Spleen (tissue), 11 donors: Measurements from ENCODE around the gene ATP8A2. TPM values are rescaled to one million over a fixed set of nuclear protein-coding genes. Genes with fewer than 3 reads are reported as not detected.

Source experiments
- DNase-seq: peaks from one replicate; pipeline ENCODE4 v3.0.0-alpha.2; 2020
- H3K27ac ChIP-seq, 8 donors: fragments of 200-600 bp; sonication (generic) in 7 of 8; 1 replicate in 4 of 8; 2 replicates in 4 of 8; pipeline versions ENCODE4 v1.5.0 to v1.8.0; 2016 to 2021; ENCODE audit warnings: inconsistent platforms in 4 of 8, mild to moderate bottlenecking in 4 of 8, moderate library complexity in 1 of 8
- H3K27me3 ChIP-seq, 7 donors: fragments of 200-600 bp; sonication (generic) in 6 of 7; replicated peaks in 1 of 7; 1 replicate in 4 of 7; 2 replicates in 3 of 7; pipeline versions ENCODE4 v1.5.0 to v1.8.0; 2016 to 2021; ENCODE audit warnings: inconsistent platforms in 3 of 7, mild to moderate bottlenecking in 1 of 7
- H3K36me3 ChIP-seq, 6 donors: fragments of 200-600 bp; sonication (generic) in 5 of 6; 1 replicate in 4 of 6; 2 replicates in 2 of 6; pipeline versions ENCODE4 v1.5.0 to v1.8.0; 2016 to 2021; ENCODE audit warnings: inconsistent platforms in 2 of 6
- H3K4me1 ChIP-seq, 6 donors: fragments of 200-600 bp; sonication (generic) in 5 of 6; 1 replicate in 3 of 6; 2 replicates in 3 of 6; pipeline versions ENCODE4 v1.5.0 to v1.8.0; 2016 to 2021; ENCODE audit warnings: inconsistent platforms in 3 of 6
- H3K4me3 ChIP-seq, 8 donors: fragments of 200-600 bp; sonication (generic) in 7 of 8; 1 replicate in 4 of 8; 2 replicates in 4 of 8; pipeline versions ENCODE4 v1.5.0 to v1.8.0; 2016 to 2021; ENCODE audit warnings: inconsistent platforms in 4 of 8, mild to moderate bottlenecking in 4 of 8, moderate library complexity in 2 of 8
- H3K9me3 ChIP-seq, 8 donors: fragments of 200-600 bp; sonication (generic) in 7 of 8; 1 replicate in 4 of 8; 2 replicates in 4 of 8; pipeline versions ENCODE4 v1.5.0 to v1.8.0; 2016 to 2021; ENCODE audit warnings: inconsistent platforms in 4 of 8
- POLR2A ChIP-seq, 3 donors: fragments of 450-650 bp; IDR thresholded peaks; one replicate each; pipeline ENCODE4 v1.5.1; 2017; ENCODE audit warnings: antibody characterized with exemption in 3 of 3, mild to moderate bottlenecking in 1 of 3
- POLR2AphosphoS5 ChIP-seq, 3 donors: sonication (generic); formaldehyde crosslinking; IDR thresholded peaks; one replicate each; pipeline ENCODE4 v1.5.1; 2017; ENCODE audit warnings: antibody characterized with exemption in 3 of 3
- WGBS, 5 donors: extraction: QIAGEN DNeasy Blood & Tissue Kit in 3 of 5; methylation state at CpG; one replicate each; pipeline versions ENCODE4 v1.1.5 to v1.1.7; 2013 to 2018; 5-methylcytosine and 5-hydroxymethylcytosine counted together
- intact Hi-C: fragments of 100-400 bp; cut with DNase I; formaldehyde crosslinking; loops from one replicate; pipeline ENCODE4 v1.15.0; 2023; ENCODE audit warnings: low total_unique reads
- polyA plus RNA-seq, 3 donors: library from polyadenylated mRNA; stranded (reverse); fragments of 200-250 nt; gene quantifications; one replicate each; pipeline ENCODE4 v1.2.1, GENCODE V29; 2013
- total RNA-seq, 7 donors: library from RNA; depleted of rRNA in 3 of 7; stranded (reverse); fragments of >200 nt in 3 of 7; fragmentation: NEBNext Ultra II Directional in 4 of 7; extraction: Animal tissue kit (Norgen Biotek cat#: 25700) in 4 of 7; gene quantifications; one replicate each; pipeline versions ENCODE4 v1.1.0 to v1.2.1, GENCODE V29; 2016 to 2021
- TF ChIP-seq, protein P1 (sequence below), 11 experiments: fragments of 200-600 bp in 7 of 11; fragments of 450-650 bp in 4 of 11; sonication (generic) in 4 of 11; IDR thresholded peaks in 8 of 11; conservative IDR thresholded peaks in 3 of 11; 1 replicate in 7 of 11; 2 replicates in 4 of 11; pipeline versions ENCODE4 v1.4.0 to v1.8.0; 2016 to 2021; ENCODE audit warnings: antibody characterized with exemption in 11 of 11, inconsistent platforms in 4 of 11, mild to moderate bottlenecking in 1 of 11
- donor health status: healthy with polysubstance abuse.
- donor health status: DM: no; HTN: no; CAD: no; lungs with moderate emphysema.
- donor health status: DM: no; HTN: no; CAD: no.
- donor health status: Bipolar disorder and iron deficiency.
- donor health status: healthy.
- donor health status: DM: no; HTN: no; CAD: no.
- donor health status: DM: yes; HTN: yes; CAD: no.

ATP8A2 gene
- total and polyA plus RNA-seq, 10 donors: 0.09 to 0.46 (median 0.25) TPM

GRCh38 chr13:25578526-25578925 lies 206.8 kb downstream of the ATP8A2 start:
- intact Hi-C loops: loop anchor here (5.0 to 10.0 kb wide), 3 partner anchors 484 to 1126 kb away; no protein-coding TSS in a partner anchor
- Histone ChIP-seq H3K4me1 (no peaks in the 10 kb centered on the region), H3K36me3 (no peaks in the 10 kb centered on the region), H3K4me3 (no peak overlapping the region), H3K27ac (no peak overlapping the region), H3K27me3 (peaks cover 0 to 26% (median 0%) of the 10 kb centered on the region in 7 donors), H3K9me3 (no peaks in the 10 kb centered on the region)
- no peak for TF ChIP-seq POLR2A (IDR thresholded peaks at IDR 0.05)
- TF ChIP-seq, protein P1, sequence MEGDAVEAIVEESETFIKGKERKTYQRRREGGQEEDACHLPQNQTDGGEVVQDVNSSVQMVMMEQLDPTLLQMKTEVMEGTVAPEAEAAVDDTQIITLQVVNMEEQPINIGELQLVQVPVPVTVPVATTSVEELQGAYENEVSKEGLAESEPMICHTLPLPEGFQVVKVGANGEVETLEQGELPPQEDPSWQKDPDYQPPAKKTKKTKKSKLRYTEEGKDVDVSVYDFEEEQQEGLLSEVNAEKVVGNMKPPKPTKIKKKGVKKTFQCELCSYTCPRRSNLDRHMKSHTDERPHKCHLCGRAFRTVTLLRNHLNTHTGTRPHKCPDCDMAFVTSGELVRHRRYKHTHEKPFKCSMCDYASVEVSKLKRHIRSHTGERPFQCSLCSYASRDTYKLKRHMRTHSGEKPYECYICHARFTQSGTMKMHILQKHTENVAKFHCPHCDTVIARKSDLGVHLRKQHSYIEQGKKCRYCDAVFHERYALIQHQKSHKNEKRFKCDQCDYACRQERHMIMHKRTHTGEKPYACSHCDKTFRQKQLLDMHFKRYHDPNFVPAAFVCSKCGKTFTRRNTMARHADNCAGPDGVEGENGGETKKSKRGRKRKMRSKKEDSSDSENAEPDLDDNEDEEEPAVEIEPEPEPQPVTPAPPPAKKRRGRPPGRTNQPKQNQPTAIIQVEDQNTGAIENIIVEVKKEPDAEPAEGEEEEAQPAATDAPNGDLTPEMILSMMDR (IDR thresholded peaks at IDR 0.05 in 8 of 11, conservative IDR thresholded peaks at IDR 0.05 in 3 of 11): no peak
- TF ChIP-seq POLR2AphosphoS5 (IDR thresholded peaks at IDR 0.05): no peak
- 66 to 79% (median 69%) methylated on average over 2 of the region's 2 CpGs for whole genome bisulfite sequencing, 5 donors
- DNase-seq: no peak

GRCh38 chr13:25579221-25579620 lies 207.4 kb downstream of the ATP8A2 start:
- DNase-seq: no peak
- intact Hi-C loops: loop anchor here (5.0 to 10.0 kb wide), 3 partner anchors 483 to 1126 kb away; no protein-coding TSS in a partner anchor
- TF ChIP-seq POLR2AphosphoS5 (IDR thresholded peaks at IDR 0.05) (no peak), POLR2A (IDR thresholded peaks at IDR 0.05) (no peak)
- TF ChIP-seq, protein P1 (IDR thresholded peaks at IDR 0.05 in 8 of 11, conservative IDR thresholded peaks at IDR 0.05 in 3 of 11): no peak
- no peaks in the 10 kb centered on the region for H3K4me1 ChIP-seq
- no peaks in the 10 kb centered on the region for H3K9me3 ChIP-seq
- H3K4me3 ChIP-seq: no peak overlapping the region
- peaks cover 0 to 20% (median 0%) of the 10 kb centered on the region in 7 donors for H3K27me3 ChIP-seq
- WGBS, 5 donors: 81 to 86% (median 83%) methylated on average over 8 of the region's 8 CpGs
- H3K27ac ChIP-seq: no peak overlapping the region
- H3K36me3 ChIP-seq: no peaks in the 10 kb centered on the region

- peaks cover 0 to 20% (median 0%) of the 10 kb centered on the region in 7 donors for H3K27me3 ChIP-seq
- no peak overlapping the region for H3K4me3 ChIP-seq
- no peaks in the 10 kb centered on the region for H3K9me3 ChIP-seq
- no peak for TF ChIP-seq POLR2A (IDR thresholded peaks at IDR 0.05)
- TF ChIP-seq, protein P1 (IDR thresholded peaks at IDR 0.05 in 8 of 11, conservative IDR thresholded peaks at IDR 0.05 in 3 of 11): no peak
- no peak for TF ChIP-seq POLR2AphosphoS5 (IDR thresholded peaks at IDR 0.05)
- no peaks in the 10 kb centered on the region for H3K4me1 ChIP-seq
- no peak overlapping the region for H3K27ac ChIP-seq
- no peak for DNase-seq
- intact Hi-C loops: no loop called here
- no peaks in the 10 kb centered on the region for H3K36me3 ChIP-seq
- WGBS, 5 donors: 60 to 77% (median 71%) methylated on average over 2 of the region's 2 CpGs
Observed at GRCh38 chr13:25581351-25581750, 209.6 kb downstream of the ATP8A2 start.

GRCh38 chr13:25584087-25584486 lies 212.3 kb downstream of the ATP8A2 start:
- no peak overlapping the region for H3K4me3 ChIP-seq
- H3K4me1 ChIP-seq: no peaks in the 10 kb centered on the region
- no peaks in the 10 kb centered on the region for H3K36me3 ChIP-seq
- intact Hi-C loops: no loop called here
- no peak for DNase-seq
- TF ChIP-seq POLR2A (IDR thresholded peaks at IDR 0.05): no peak
- TF ChIP-seq, protein P1 (IDR thresholded peaks at IDR 0.05 in 8 of 11, conservative IDR thresholded peaks at IDR 0.05 in 3 of 11): no peak
- TF ChIP-seq POLR2AphosphoS5 (IDR thresholded peaks at IDR 0.05): no peak
- WGBS, 5 donors: 55 to 81% (median 59%) methylated on average over 6 of the region's 6 CpGs
- peaks cover 0 to 22% (median 0%) of the 10 kb centered on the region in 7 donors for H3K27me3 ChIP-seq
- no peaks in the 10 kb centered on the region for H3K9me3 ChIP-seq
- H3K27ac ChIP-seq: no peak overlapping the region
